ENCODE measurements around the gene RIOX2. TPM values are rescaled to one million over a fixed set of nuclear protein-coding genes. Genes with fewer than 3 reads are reported as not detected.

Gene RIOX2
- total RNA-seq, 1 experiment from 2014 or later: 28.4 TPM

DNA sequence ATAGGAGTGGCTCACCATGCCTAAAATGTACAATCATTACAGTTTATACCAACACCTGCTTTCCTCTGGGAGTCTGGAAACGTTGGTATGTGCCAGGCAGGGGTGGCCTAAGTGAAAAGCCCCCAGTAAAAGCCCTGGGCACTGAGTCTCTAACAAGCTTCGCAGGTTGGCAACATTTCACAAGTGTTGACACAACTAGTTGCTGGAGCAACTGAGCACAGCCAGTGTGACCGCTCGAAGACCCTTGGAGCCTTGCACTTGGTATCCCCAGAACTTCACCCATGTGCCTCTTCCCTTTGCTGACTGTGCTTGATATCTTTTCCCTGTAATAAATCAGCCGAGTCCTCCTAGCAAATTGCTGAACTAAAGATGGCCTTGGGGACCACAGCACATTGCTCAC, 2.7 kb downstream of the RIOX2 start:
- TF ChIP-seq EZH2 (IDR thresholded peaks at IDR 0.05; ENCODE audit: borderline replicate concordance, low read depth, low read length, poor library complexity, severe bottlenecking): no peak
- TF ChIP-seq, protein P1, sequence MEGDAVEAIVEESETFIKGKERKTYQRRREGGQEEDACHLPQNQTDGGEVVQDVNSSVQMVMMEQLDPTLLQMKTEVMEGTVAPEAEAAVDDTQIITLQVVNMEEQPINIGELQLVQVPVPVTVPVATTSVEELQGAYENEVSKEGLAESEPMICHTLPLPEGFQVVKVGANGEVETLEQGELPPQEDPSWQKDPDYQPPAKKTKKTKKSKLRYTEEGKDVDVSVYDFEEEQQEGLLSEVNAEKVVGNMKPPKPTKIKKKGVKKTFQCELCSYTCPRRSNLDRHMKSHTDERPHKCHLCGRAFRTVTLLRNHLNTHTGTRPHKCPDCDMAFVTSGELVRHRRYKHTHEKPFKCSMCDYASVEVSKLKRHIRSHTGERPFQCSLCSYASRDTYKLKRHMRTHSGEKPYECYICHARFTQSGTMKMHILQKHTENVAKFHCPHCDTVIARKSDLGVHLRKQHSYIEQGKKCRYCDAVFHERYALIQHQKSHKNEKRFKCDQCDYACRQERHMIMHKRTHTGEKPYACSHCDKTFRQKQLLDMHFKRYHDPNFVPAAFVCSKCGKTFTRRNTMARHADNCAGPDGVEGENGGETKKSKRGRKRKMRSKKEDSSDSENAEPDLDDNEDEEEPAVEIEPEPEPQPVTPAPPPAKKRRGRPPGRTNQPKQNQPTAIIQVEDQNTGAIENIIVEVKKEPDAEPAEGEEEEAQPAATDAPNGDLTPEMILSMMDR (conservative IDR thresholded peaks at IDR 0.05; ENCODE audit: low read depth, low read length): no peak
- intact Hi-C loops (cut with micrococcal nuclease; ENCODE audit: unreplicated experiment): no loop called here
- H3K27me3 ChIP-seq (replicated peaks; ENCODE audit: insufficient read depth, low read depth, low read length, poor library complexity): no peaks in the 10 kb centered on the region
- BruUV-seq (replicated peaks): no TSS peak
- ChIA-PET CTCF (no interaction called here), POLR2A (ENCODE audit: low non-redundant PET) (interaction anchor here (0.6 kb wide), 1 partner anchor 12 kb away, joined by 3 read pairs; no protein-coding TSS in a partner anchor)
- no peaks in the 10 kb centered on the region for H3K9me3 ChIP-seq (ENCODE audit: low read depth, low read length, poor library complexity, severe bottlenecking)
- H3K4me1 ChIP-seq (ENCODE audit: insufficient read depth, low read length, poor library complexity, severe bottlenecking): peaks cover 24% of the 10 kb centered on the region
- no peak overlapping the region for H3K27ac ChIP-seq (ENCODE audit: low read depth, low read length, poor library complexity, severe bottlenecking)
- H3K4me3 ChIP-seq (ENCODE audit: low read depth, low read length, poor library complexity, severe bottlenecking): no peak overlapping the region
- H3K36me3 ChIP-seq (ENCODE audit: insufficient read depth, low read length, poor library complexity, severe bottlenecking): no peaks in the 10 kb centered on the region
- DNase-seq (ENCODE audit: low spot score): no peak

DNA sequence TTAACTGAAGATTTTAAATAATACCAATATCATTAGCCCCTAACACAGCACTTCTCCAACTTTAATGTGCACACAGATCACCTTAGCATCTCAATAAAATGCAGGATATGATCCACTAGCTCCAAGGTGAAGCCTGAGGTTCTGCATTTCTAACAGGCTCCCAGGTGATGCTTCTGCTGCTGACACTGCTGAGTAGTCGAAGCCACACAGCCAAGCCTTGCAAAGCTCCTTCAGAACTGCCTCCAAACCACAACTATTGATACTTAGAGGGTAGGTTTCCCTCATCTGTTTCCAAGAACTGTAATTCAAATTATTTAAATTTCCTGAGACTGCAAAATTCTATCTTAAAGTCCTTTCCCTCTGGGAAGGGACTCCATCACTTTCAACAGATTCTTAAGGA, 3.9 kb downstream of the RIOX2 start:
- intact Hi-C loops (cut with micrococcal nuclease; ENCODE audit: unreplicated experiment): no loop called here
- ChIA-PET CTCF (no interaction called here), POLR2A (ENCODE audit: low non-redundant PET) (no interaction called here)
- DNase-seq (ENCODE audit: low spot score): no peak
- Histone ChIP-seq H3K4me3 (ENCODE audit: low read depth, low read length, poor library complexity, severe bottlenecking) (no peak overlapping the region), H3K4me1 (ENCODE audit: insufficient read depth, low read length, poor library complexity, severe bottlenecking) (peaks cover 24% of the 10 kb centered on the region), H3K27me3 (replicated peaks; ENCODE audit: insufficient read depth, low read depth, low read length, poor library complexity) (no peaks in the 10 kb centered on the region), H3K27ac (ENCODE audit: low read depth, low read length, poor library complexity, severe bottlenecking) (no peak overlapping the region), H3K36me3 (ENCODE audit: insufficient read depth, low read length, poor library complexity, severe bottlenecking) (no peaks in the 10 kb centered on the region), H3K9me3 (ENCODE audit: low read depth, low read length, poor library complexity, severe bottlenecking) (no peaks in the 10 kb centered on the region)
- TF ChIP-seq, protein P1 (conservative IDR thresholded peaks at IDR 0.05; ENCODE audit: low read depth, low read length): no peak
- TF ChIP-seq EZH2 (IDR thresholded peaks at IDR 0.05; ENCODE audit: borderline replicate concordance, low read depth, low read length, poor library complexity, severe bottlenecking): no peak
- BruUV-seq (replicated peaks): no TSS peak

DNA sequence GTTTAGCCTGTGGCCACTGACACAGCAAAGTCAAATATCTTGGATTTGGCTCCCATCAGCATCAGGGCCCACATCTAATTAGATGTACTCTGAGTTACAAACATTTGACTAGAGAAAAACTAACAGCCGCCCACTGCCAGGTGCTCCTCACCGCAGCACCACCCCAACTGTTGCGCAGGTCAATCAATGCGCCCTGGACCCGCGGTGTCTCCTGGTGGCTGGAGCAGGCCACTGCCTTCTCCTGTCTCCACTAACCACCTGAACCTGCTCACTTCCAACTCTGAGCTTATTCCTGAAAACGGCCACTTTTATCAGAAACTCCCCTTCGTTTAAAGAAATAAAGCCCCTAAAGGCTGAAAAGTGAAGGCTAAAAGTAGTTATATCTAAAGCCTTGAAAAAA, 4.3 kb downstream of the RIOX2 start:
- POLR2A ChIA-PET (ENCODE audit: low non-redundant PET): no interaction called here
- no peaks in the 10 kb centered on the region for H3K9me3 ChIP-seq (ENCODE audit: low read depth, low read length, poor library complexity, severe bottlenecking)
- no peaks in the 10 kb centered on the region for H3K27me3 ChIP-seq (replicated peaks; ENCODE audit: insufficient read depth, low read depth, low read length, poor library complexity)
- CTCF ChIA-PET: no interaction called here
- DNase-seq (ENCODE audit: low spot score): no peak
- no TSS peak for BruUV-seq (replicated peaks)
- H3K36me3 ChIP-seq (ENCODE audit: insufficient read depth, low read length, poor library complexity, severe bottlenecking): no peaks in the 10 kb centered on the region
- peaks cover 23% of the 10 kb centered on the region for H3K4me1 ChIP-seq (ENCODE audit: insufficient read depth, low read length, poor library complexity, severe bottlenecking)
- intact Hi-C loops (cut with micrococcal nuclease; ENCODE audit: unreplicated experiment): no loop called here
- H3K4me3 ChIP-seq (ENCODE audit: low read depth, low read length, poor library complexity, severe bottlenecking): no peak overlapping the region
- TF ChIP-seq, protein P1 (conservative IDR thresholded peaks at IDR 0.05; ENCODE audit: low read depth, low read length): no peak
- no peak for TF ChIP-seq EZH2 (IDR thresholded peaks at IDR 0.05; ENCODE audit: borderline replicate concordance, low read depth, low read length, poor library complexity, severe bottlenecking)
- no peak overlapping the region for H3K27ac ChIP-seq (ENCODE audit: low read depth, low read length, poor library complexity, severe bottlenecking)

All from A673 (cell line).